ENCODE data around the gene CBL. TPM values are rescaled to one million over a fixed set of nuclear protein-coding genes. Genes with fewer than 3 reads are reported as not detected.

Gene CBL
- total RNA-seq, 2 donors from 2014 or later, result 8.5 to 14.5 TPM

GRCh38 chr11:119316016-119316728, 110.0 kb downstream of the CBL start:
- no peak for TF ChIP-seq CTCF (IDR thresholded peaks at IDR 0.05)
- Histone ChIP-seq H3K4me3 (peak overlapping the region; percentile 73 to 85), H3K27me3 (no peaks in the 10 kb centered on the region), H3K9me3 (no peaks in the 10 kb centered on the region), H3K4me1 (peaks cover 0 to 60% of the 10 kb centered on the region in 2 donors), H3K27ac (peak overlapping the region; percentile 98 to 99), H3K36me3 (peaks cover 38% of the 10 kb centered on the region)
- DNase-seq (ENCODE audit: low spot score), result no peak

GRCh38 chr11:119316729-119317591, 110.8 kb downstream of the CBL start, which contains the start of gene MCAM:
Gene MCAM, minus strand, starts transcription at chr11:119317130. Its CDS starts 29 bp downstream, at chr11:119317101.
- peak within 1 kb of the TSS; percentile 73 to 85 for H3K4me3 ChIP-seq
- no peak for DNase-seq (ENCODE audit: low spot score)
- H3K36me3 ChIP-seq, result peaks cover 30% of the 10 kb centered on the region
- peak within 1 kb of the TSS; percentile 98 to 99 for H3K27ac ChIP-seq
- no peaks in the 10 kb centered on the region for H3K27me3 ChIP-seq
- H3K4me1 ChIP-seq, result peaks cover 0 to 68% of the 10 kb centered on the region in 2 donors
- no peak for TF ChIP-seq CTCF (IDR thresholded peaks at IDR 0.05)
- H3K9me3 ChIP-seq, result no peaks in the 10 kb centered on the region

- peaks cover 23% of the 10 kb centered on the region for H3K36me3 ChIP-seq
- no peaks in the 10 kb centered on the region for H3K27me3 ChIP-seq
- peaks cover 0 to 75% of the 10 kb centered on the region in 2 donors for H3K4me1 ChIP-seq
- peak overlapping the region; percentile 73 to 85 for H3K4me3 ChIP-seq
- no peak for TF ChIP-seq CTCF (IDR thresholded peaks at IDR 0.05)
- H3K27ac ChIP-seq, result peak overlapping the region; percentile 98 to 99
- H3K9me3 ChIP-seq, result no peaks in the 10 kb centered on the region
- DNase-seq (ENCODE audit: low spot score), result no peak
These were observed 111.6 kb downstream of the CBL start for GRCh38 chr11:119317592-119318239.

GRCh38 chr11:119318240-119319135, 112.3 kb downstream of the CBL start:
- H3K9me3 ChIP-seq, result no peaks in the 10 kb centered on the region
- H3K27me3 ChIP-seq, result no peaks in the 10 kb centered on the region
- TF ChIP-seq CTCF (IDR thresholded peaks at IDR 0.05), result no peak
- DNase-seq (ENCODE audit: low spot score), result no peak
- peak overlapping the region; percentile 98 to 99 for H3K27ac ChIP-seq
- peaks cover 15% of the 10 kb centered on the region for H3K36me3 ChIP-seq
- peaks cover 0 to 75% of the 10 kb centered on the region in 2 donors for H3K4me1 ChIP-seq
- no peak overlapping the region for H3K4me3 ChIP-seq

Data from right atrium auricular region (tissue), 2 donors.